IPS DF 6.9 (cell line): ENCODE measurements around the gene TUNAR.

Source experiments
- DNase-seq: peaks from one replicate; pipeline ENCODE4 v3.0.0-alpha.2; 2013; ENCODE audit warnings: low read depth, low spot score
- H3K27ac ChIP-seq: one replicate; pipeline ENCODE4 v1.5.1; 2013; ENCODE audit warnings: low read length, control low read depth
- H3K27me3 ChIP-seq: 2 replicates; pipeline ENCODE4 v1.6.1; 2013; ENCODE audit warnings: mild to moderate bottlenecking, low read length; ENCODE audit not compliant: control insufficient read depth, insufficient read depth
- H3K36me3 ChIP-seq: 2 replicates; pipeline ENCODE4 v1.6.1; 2013; ENCODE audit warnings: low read length; ENCODE audit not compliant: control insufficient read depth, insufficient read depth
- H3K4me1 ChIP-seq: 2 replicates; pipeline ENCODE4 v1.6.1; 2013; ENCODE audit warnings: low read length; ENCODE audit not compliant: control insufficient read depth, insufficient read depth
- H3K4me3 ChIP-seq: 2 replicates; pipeline ENCODE4 v1.5.1; 2013; ENCODE audit warnings: mild to moderate bottlenecking, low read length
- H3K9me3 ChIP-seq: 2 replicates; pipeline ENCODE4 v1.6.1; 2013; ENCODE audit warnings: low read length, inconsistent platforms; ENCODE audit not compliant: control insufficient read depth, insufficient read depth
- WGBS: extraction: QIAGEN DNeasy Blood & Tissue Kit; methylation state at CpG from one replicate; pipeline ENCODE4 v1.1.7; 2013; ENCODE audit warnings: mixed read lengths, missing lambda C conversion rate; ENCODE audit not compliant: insufficient read length, insufficient coverage; 5-methylcytosine and 5-hydroxymethylcytosine counted together

TUNAR gene

GRCh38 chr14:95876761-95877538 is at the start of gene TUNAR:
Gene TUNAR, plus strand, starts transcription at chr14:95876832.
- no peak for DNase-seq
- no CpG with 5 or more reads among the region's 70 CpGs for WGBS

DNA sequence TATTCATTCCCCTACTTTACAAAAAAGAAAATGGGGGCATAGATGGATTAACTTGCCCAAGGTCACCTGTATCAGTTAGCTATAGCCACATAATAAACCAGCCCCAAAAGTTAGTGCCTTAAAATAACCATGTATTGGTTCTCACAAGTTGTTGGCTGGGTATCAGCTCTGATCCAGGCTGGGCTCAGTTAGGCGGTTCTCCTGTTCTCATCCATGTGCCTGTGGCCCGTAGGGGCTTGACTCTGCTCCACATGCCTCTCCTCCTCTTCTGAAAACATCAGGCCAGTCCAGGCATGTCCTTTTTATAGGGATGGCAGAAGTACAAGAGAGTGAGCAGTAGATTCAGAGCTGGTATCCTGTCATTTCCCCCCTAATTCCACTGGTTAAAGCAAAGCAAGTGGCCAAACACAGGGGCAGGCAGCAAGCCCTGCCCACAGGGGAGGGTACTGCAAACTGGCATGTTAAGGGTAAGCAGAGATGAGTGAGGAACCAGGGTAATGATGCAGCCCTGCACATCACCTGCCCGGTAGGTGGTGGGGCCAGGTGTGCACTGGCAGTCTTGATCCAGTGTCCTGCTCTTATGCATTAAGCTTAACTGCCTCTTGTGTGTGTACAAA is 47.9 kb upstream of the TUNAR start:
- Histone ChIP-seq H3K27ac (no peak overlapping the region), H3K27me3 (no peaks in the 10 kb centered on the region), H3K9me3 (no peaks in the 10 kb centered on the region), H3K4me3 (no peak overlapping the region), H3K36me3 (no peaks in the 10 kb centered on the region), H3K4me1 (peaks cover 6% of the 10 kb centered on the region)
- WGBS, result no CpG with 5 or more reads among the region's 3 CpGs
- no peak for DNase-seq

More at GRCh38 chr14:95876761-95877538, at the start of gene TUNAR:
- Histone ChIP-seq H3K4me3 (peak within 1 kb of the TSS; percentile 47), H3K27me3 (no peaks in the 10 kb centered on the region), H3K4me1 (peaks cover 3% of the 10 kb centered on the region), H3K9me3 (no peaks in the 10 kb centered on the region), H3K36me3 (no peaks in the 10 kb centered on the region; the same call in 1 of the 2 replicates), H3K27ac (no peak within 1 kb of the TSS)

- DNase-seq, result no peak
- H3K36me3 ChIP-seq, result no peaks in the 10 kb centered on the region
- H3K4me1 ChIP-seq, result peaks cover 6% of the 10 kb centered on the region
- no peak overlapping the region for H3K27ac ChIP-seq
- no CpG with 5 or more reads among the region's 3 CpGs for WGBS
- H3K27me3 ChIP-seq, result no peaks in the 10 kb centered on the region
- no peaks in the 10 kb centered on the region for H3K9me3 ChIP-seq
- no peak overlapping the region for H3K4me3 ChIP-seq
These were observed 47.3 kb upstream of the TUNAR start for GRCh38 chr14:95829321-95829720.

- DNase-seq, result no peak
- no CpG with 5 or more reads among the region's 3 CpGs for WGBS
- no peak overlapping the region for H3K4me3 ChIP-seq
- no peak overlapping the region for H3K27ac ChIP-seq
- H3K4me1 ChIP-seq, result peaks cover 6% of the 10 kb centered on the region
- H3K27me3 ChIP-seq, result no peaks in the 10 kb centered on the region
- no peaks in the 10 kb centered on the region for H3K36me3 ChIP-seq
- no peaks in the 10 kb centered on the region for H3K9me3 ChIP-seq
These were observed 46.2 kb upstream of the TUNAR start for GRCh38 chr14:95830386-95830785.

DNA sequence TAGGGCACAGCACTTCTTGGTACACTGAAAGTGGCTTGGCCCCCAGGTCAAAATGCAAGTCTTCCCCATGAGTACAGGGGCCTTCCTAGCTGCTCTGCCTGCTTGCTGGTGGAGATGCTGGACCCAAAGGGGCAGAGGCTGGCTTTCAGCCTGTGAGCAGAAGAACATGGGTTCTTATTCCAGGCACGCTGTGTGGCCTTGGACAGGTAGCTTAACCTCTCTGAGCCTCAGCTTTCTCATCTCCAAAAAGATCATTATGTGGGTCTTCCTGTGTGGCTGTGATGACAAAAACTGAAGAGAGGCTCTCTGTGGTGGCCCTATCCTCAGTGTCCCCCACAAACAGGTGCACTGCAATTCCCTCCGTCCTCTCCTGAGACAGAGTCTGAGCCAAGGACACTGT is 45.6 kb upstream of the TUNAR start:
- no peak for DNase-seq
- H3K4me1 ChIP-seq, result peaks cover 6% of the 10 kb centered on the region
- H3K27ac ChIP-seq, result no peak overlapping the region
- H3K9me3 ChIP-seq, result no peaks in the 10 kb centered on the region
- WGBS, result no CpG with 5 or more reads among the region's 2 CpGs
- no peaks in the 10 kb centered on the region for H3K36me3 ChIP-seq
- no peak overlapping the region for H3K4me3 ChIP-seq
- no peaks in the 10 kb centered on the region for H3K27me3 ChIP-seq

- DNase-seq, result no peak
- Histone ChIP-seq H3K36me3 (no peaks in the 10 kb centered on the region), H3K9me3 (no peaks in the 10 kb centered on the region), H3K27ac (no peak overlapping the region), H3K4me3 (no peak overlapping the region), H3K4me1 (peaks cover 6% of the 10 kb centered on the region), H3K27me3 (no peaks in the 10 kb centered on the region)
- WGBS, result no CpG with 5 or more reads among the region's 5 CpGs
These were observed 45.2 kb upstream of the TUNAR start for GRCh38 chr14:95831468-95831867.

GRCh38 chr14:95832012-95832411 is 44.6 kb upstream of the TUNAR start:
- no peak overlapping the region for H3K4me3 ChIP-seq

GRCh38 chr14:95833429-95833828 is 43.2 kb upstream of the TUNAR start:
- WGBS, result no CpG with 5 or more reads among the region's 3 CpGs
- H3K9me3 ChIP-seq, result no peaks in the 10 kb centered on the region
- H3K27me3 ChIP-seq, result no peaks in the 10 kb centered on the region
- no peak for DNase-seq
- no peak overlapping the region for H3K4me3 ChIP-seq
- no peak overlapping the region for H3K27ac ChIP-seq
- H3K4me1 ChIP-seq, result peaks cover 6% of the 10 kb centered on the region
- H3K36me3 ChIP-seq, result no peaks in the 10 kb centered on the region

More at GRCh38 chr14:95832012-95832411, 44.6 kb upstream of the TUNAR start:
- Histone ChIP-seq H3K36me3 (no peaks in the 10 kb centered on the region), H3K9me3 (no peaks in the 10 kb centered on the region), H3K4me1 (peaks cover 6% of the 10 kb centered on the region), H3K27me3 (no peaks in the 10 kb centered on the region), H3K27ac (no peak overlapping the region)
- WGBS, result no CpG with 5 or more reads among the region's 8 CpGs
- no peak for DNase-seq

- Histone ChIP-seq H3K27me3 (no peaks in the 10 kb centered on the region), H3K36me3 (no peaks in the 10 kb centered on the region), H3K4me1 (peaks cover 6% of the 10 kb centered on the region), H3K9me3 (no peaks in the 10 kb centered on the region), H3K27ac (no peak overlapping the region), H3K4me3 (no peak overlapping the region)
- WGBS, result no CpG with 5 or more reads among the region's 2 CpGs
- DNase-seq, result no peak
These were observed 42.1 kb upstream of the TUNAR start for GRCh38 chr14:95834496-95834895.

DNA sequence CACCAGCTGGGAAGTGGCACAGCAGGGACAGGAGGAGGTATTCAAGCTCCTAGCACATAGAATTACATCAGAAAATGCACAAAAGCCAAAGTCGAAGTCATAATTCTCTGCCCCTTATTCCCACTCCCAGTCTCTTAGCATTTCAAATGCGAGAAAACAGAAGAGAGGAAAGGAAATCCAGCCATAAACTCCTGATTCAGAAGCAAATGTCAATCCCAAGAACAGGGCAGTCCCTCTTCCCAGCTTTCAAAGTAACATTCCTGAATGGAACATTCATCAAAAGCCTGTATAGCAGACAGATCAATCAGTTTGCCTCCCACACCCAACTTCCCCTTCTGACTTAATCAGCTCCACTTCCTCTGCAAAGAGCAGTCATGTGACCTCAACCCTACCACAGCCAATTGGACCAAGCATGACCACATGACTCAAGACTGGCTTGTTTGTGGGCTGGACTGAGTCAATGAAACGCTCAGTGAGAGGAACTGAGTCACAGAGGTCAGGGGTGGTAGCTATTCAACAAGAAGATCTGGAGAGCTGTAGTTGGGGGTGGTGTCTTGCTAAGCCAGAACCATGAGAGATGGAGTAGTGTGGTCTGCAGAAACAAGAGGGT is 41.4 kb upstream of the TUNAR start:
- DNase-seq, result no peak
- no peak overlapping the region for H3K27ac ChIP-seq

More for the DNA sequence above, 41.4 kb upstream of the TUNAR start:
- Histone ChIP-seq H3K4me1 (peaks cover 6% of the 10 kb centered on the region), H3K27me3 (no peaks in the 10 kb centered on the region), H3K9me3 (no peaks in the 10 kb centered on the region), H3K4me3 (no peak overlapping the region), H3K36me3 (no peaks in the 10 kb centered on the region)
- no CpG with 5 or more reads among the region's 3 CpGs for WGBS
